Ramos (cell line): ENCODE measurements around the gene ATP8B1.

ENCODE experiments used
- in situ Hi-C: fragments of 300-500 bp; cut with MboI; formaldehyde crosslinking; loops from one replicate; pipeline ENCODE4 v1.14.3; 2022; ENCODE audit warnings: low sequenced_read_pairs; ENCODE audit not compliant: unreplicated experiment

The ATP8B1 gene

DNA sequence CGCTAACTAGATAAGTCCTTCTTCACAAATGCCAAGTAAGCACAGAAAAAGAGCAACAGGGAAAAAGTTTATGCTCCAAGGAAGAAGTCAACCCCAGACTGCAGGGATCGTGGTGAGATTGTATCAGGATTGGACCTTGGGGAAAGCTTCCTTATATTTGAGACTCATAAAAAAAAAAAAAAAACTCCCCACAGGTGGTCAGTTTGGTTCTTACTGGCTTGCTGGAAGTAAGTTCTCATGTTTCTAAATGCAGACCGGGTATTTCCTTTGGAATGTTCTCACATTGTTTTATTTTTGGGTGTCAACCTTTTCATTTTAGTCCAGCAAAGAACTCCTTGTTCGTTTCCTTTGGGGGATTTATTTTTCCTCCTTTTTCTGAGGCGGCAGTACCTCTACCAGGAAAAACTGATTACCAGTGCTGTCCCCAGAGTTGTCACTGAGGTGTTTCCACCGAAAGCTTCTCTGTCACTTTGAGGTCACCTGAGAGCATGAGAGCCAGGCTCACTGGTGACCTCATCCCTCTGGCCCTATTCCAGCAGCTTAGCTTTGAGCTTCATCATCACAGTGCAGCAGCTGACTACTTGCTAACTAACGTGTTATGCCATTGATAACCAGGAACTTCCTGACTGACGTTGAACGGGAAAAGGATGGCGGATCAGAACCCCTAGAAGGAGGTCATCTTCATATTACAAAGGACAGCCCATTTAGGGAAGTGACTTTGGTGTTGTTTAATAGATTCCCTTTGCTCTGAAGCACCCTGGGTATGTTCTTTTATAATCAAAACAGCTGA is 16.8 kb upstream of the ATP8B1 start:
- in situ Hi-C loops = no loop called here

DNA sequence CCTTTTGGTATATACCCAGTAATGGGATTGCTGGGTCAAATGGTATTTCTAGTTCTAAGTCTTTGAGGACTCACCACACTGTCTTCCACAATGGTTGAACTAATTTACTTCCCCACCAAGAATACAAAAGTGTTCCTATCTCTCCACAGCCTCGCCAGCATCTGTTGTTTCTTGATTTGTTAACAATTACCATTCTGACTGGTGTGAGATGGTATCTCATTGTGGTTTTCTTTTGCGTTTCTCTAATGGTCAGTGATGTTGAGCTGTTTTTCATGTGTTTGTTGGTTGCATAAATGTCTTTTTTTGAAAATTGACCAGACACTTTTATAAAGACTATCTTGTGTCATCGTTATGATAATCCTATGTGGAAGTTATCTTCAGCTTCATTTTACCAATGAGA is 16.0 kb upstream of the ATP8B1 start:
- in situ Hi-C loops = no loop called here

DNA sequence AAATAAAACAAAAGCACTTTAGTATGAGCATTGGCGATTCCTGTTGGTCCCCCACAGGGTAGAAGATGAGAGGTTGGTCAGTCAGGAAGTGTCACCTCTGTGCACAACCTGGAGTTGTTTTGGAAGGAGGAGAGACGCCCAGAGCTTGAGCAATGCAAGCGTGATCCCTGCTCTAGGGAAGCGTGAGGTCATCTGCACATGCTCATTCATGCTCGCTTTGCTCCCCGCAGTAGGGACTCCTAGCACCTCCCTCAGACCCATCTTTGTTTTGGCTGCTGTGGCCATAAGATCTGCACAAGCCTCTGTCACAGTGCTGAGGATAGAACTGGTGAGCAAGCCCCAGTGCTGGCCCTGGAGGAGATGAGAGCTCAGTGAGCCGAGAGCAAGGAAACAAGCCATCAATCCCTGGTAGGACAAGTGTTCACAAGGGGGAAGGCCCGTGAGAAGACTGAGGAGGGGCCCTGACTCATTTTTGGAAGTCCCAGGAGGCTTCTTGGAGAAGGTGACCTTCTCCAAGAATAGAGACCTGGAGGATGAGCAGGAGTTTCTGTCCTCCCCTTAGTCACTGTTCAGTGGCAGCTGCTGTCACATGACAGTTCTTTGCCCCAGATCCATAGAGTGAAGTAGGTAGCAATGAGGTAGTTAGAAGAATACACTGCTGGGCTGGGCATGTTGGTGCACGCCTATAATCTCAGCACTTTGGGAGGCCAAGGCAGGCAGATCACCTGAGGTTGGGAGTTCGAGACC is 13.3 kb upstream of the ATP8B1 start:
- in situ Hi-C loops = no loop called here

DNA sequence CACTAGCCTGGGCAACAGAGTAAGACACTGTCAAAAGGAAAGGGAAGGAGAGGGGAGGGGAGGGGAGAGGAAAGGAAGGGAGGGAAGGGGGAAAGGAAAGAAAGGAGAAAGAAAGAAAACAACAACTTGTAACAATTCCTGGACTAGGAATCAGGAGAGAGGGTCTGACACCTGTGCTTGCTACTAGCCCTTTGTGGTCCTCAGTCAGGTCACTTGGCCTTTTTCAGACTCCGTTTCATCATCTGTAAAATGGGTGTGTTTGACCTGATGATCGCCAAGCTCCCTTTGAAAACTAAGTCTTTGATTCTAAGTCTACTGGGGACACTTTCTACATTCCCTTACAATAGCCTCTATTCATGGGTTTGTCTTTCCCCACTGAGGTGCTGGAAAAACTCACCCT is 11.4 kb upstream of the ATP8B1 start:
- in situ Hi-C loops = no loop called here

DNA sequence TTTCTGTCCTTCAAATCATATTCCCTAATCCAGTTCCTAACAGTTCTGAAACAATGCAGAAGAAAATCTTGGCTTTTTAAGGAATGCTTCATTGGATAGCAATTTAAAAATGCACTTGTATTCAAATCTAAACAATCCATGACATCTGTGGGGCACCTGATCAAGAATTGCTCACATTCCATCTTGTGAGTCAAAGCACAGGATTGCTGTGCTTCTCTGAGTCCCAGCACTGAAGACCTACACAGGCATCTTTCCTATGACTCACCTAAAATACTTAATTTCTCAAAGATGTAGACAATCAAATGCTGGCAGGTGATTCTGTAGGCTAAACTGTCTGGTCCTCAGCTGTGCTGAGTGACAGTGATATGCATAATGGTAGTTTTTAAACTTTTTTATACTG is 10.1 kb upstream of the ATP8B1 start:
- in situ Hi-C loops = no loop called here

DNA sequence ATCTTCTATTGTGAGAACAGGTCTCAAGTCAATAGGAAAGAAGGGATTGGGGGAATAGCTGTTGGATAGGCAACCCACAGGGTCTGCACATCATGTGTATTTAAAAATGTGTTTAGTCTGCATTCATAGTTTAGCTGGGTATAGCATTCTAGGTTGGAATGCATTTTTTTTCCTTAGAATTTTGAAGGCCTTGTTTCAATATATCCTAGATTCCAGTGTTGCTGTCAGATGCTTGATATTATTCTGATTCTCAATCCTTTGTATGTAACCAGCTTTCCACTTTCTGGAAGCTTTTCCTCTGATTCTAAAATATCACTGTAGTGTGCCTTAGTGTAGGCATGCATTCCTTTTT is 9.0 kb upstream of the ATP8B1 start:
- in situ Hi-C loops = no loop called here

DNA sequence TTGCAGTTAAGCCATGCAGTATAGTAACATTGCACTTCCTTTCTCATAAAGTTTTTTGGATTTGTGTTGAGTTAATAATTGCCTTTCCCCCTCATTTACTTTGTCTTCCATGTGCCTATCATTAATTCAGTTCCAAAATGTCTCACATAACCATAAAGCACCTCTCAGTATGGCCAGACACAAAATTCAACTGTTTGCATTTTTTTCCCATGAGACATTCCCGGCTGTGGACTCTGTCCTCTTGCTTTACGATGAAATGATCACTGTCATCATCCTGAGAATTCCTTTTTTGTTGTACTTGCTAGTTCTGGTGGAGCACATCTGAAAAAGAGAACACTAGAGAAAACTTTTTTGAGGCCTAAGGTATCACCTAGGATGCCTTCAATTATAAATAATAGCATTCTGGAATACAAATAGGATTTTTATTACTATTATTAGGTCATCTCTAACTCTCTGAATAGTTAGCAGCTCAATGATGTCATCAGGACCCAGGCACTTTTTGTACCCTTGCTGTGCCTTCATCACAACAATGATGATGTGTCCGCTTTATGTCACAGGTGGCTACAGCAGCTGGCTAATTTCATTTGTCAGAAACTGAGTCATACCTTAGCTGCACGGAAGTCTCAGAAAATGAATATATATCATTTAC is 8.5 kb upstream of the ATP8B1 start:
- in situ Hi-C loops = no loop called here

DNA sequence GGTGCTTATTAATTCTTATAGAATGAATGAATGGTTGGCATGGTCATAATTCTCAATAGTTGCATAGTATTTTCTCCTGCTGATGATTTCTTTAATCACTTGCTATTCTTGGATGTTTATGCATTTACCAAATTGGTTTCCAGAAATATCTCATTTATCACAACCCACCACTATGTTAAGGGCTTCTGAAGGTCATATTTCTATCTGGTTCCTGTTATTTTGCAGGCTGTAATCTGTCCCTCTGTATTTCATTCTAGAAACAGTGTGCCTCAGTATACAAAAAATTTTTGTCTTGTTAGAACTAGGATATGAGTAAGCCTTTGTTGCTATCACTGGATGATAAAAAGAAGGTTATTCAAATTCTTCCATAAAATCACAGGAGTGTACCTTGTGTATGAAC is 6.1 kb upstream of the ATP8B1 start:
- in situ Hi-C loops = no loop called here

DNA sequence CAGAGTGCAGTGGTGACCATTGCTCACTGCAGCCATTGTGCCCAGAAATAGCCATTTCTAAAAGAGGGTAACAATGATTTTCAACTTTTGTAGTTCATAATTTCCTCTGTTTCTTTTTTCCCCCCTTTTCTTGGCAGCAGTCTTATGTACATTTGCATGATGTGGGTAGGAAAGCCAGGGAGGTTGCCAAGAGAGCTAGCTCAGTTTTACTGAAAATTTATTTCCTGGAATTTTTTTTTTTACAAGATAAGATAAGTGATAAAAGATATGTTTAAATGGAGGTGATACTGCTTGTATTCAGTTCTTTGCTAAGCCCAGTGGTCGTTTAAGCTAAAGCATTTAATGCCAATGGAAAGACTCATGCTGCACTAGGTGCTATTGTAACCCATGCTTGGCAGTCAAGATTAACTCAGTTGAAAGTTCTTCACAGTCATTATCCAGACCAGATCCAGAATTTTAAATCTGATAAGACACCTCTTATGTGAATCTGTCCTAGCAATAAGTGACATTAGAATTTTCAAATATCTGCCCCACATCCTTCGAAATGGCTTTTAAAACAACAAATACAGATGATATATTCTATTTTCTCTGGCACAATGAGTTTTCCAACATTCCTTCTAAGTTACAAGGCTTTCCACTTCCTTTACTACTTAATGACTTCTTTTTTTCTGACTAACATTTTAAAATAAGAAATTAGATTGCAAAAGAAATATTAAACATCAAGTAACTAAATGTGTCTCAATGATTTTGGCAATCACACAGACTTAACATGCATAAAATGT is 4.4 kb upstream of the ATP8B1 start:
- in situ Hi-C loops = no loop called here

DNA sequence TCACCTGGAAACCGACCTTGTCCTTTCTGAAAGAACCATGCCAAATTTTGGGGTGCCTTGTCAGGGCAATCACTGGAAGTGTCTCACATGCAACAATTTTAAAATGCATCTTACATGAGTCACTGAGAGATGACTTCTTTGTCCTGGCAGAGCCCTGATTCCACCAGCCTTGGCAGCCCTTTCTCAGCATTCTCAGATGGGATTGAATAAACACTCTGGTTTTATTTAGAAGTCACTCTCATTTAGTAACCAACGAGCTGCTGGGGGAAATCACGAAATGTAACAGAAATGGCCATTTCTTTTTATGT is 3.8 kb upstream of the ATP8B1 start:
- in situ Hi-C loops = no loop called here

DNA sequence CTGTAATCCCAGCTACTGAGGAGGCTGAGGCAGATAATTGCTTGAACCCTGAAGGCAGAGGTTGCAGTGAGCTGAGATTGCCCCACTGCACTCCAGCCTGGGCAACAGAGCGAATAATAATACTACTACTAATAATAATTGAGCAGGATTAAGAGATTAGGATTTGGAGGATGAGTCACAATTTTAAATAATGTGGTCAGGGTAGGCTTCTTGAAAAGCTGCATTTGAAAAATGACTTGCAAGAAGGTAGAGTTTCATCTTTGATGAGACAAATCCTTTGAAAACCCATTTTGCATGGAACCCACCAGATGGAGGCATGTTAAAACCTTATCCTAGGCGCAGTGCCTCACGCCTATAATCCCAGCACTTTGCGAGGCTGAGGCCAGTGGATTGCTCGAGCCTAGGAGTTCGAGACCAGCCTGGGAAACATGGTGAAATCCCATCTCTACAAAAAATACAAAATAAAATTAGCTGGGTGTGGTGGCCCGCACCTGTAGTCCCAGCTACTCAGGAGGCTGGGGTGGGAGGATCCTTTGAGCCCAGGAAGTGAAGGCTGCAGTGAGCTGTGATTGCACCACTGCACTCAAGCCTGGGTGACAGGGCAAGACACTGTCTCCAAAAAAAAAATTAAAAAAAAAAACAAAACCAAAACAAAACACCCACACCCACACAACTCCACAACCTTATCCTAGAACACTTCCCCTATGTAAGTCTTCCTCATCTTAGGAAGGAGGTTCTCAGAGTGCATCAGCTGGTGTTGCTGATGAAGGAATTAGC is 3.3 kb upstream of the ATP8B1 start:
- in situ Hi-C loops = no loop called here

DNA sequence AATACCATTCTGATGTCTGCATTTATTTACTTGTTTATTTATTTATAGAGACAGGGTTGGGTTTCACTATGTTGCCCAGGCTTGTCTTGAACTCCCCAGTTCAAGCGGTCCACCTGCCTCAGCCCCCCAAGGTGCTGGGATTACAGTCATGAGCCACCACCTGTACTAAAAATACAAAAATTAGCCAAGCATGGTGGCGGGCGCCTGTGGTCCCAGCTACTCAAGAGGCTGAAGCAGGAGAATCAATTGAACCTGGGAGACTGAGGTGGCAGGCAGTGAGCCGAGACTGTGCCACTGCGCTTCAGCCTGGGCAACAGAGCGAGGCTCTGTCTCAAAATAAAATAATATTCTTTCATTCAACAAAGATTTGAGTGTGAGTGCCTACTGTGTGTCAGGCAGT is 2.0 kb upstream of the ATP8B1 start:
- in situ Hi-C loops = no loop called here

DNA sequence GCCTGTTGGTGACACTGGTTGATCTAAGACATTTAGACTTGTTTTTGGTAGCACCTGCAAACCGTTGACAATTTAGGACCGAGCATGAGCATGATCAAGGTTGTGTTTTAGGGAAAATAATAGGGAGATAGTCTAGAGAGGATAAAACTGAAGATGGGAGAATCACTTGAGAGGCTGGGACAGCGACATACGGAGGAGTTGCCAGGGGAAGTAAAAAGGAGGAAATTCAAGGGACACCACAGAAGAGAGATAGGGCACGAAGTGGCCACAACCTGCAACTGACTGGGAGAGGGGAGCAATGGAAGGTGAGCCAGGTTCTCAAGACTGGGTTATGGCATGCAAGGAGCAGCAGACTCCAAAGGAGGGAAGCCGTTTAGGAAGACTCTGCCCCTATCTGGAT is 1.4 kb upstream of the ATP8B1 start:
- in situ Hi-C loops = no loop called here

DNA sequence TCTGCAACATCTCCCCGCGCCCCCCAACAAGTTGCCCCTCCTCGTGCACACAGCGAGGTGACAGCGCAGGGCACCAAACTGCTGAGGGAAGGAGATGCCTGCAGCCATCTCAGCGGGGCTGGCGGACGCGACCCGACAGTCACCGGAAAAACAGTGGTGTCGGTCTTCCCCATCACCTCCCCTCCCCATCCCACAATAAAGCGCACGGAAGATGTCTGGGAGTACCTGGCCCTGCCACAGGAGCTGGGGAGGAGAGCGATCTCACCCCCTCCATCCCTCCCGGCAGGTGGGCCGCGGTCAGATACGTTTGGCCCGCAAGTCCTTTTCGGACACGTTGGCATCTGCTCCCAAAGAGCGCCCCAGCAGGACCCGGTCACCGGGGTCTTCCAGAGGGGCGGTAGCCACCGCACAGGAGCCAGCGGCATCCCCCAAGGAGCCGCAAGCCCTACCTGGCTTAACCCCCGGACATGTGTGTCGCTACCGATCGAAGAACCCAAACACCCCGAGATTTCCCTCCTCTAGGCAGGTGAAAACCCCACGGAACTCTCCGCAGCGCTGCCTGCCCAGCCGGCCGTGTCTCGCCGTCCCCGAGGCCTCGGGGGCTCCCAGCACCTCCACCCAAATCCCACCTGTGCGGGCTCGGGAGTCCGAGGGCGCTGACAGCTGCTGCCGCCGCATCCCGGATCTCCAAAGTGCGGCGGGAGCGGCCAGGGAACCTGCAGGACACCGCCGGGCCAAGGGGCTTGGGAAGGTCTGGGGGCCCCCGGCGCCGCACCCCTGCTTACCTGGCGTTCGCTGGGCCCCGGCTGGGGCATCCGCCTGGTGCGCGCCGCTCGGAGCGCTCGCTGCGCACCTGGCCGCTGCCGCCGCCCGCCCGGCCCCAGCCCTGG is 657 bp downstream of the ATP8B1 start:
- in situ Hi-C loops = no loop called here

DNA sequence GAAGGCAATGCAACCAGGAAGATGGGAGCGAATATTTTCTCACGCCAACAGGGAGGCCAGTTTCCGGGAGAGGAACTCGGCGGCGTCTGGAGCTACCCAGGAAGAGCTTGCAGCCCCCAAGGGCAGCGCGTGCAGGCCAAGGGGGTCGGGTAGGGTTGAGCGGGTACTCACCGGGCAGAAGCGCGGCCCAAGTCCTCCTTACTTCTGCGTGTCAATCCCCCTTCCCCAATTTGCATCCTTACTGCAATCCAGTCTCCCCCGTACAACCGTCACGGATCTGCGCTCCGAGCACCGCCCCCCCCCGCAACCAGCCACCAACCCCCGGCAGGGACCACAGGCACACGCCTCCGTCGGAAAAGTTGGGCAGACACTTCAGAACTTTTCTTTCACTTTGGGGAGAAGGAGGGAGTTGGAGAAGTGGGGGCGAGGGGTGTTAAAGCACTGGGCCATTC is 1.3 kb downstream of the ATP8B1 start:
- in situ Hi-C loops = no loop called here

DNA sequence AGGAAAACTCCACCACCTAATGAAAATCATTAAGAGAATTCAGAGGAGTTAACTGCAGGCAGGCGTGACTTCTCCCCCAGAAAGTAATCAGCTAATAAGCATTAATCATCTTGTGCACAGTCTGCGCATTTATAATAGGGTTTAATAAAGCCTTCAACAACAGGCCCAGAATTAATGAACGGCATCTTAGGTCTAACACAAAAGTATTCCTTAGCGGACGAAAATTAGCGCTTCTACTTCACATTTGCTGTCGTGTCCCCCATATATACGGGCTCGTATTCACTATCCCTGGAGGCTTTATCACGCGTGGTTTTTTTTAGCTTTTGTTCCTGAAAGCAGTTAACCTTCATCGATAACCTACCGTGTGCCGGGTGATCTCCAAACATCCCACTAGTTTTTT is 1.8 kb downstream of the ATP8B1 start:
- in situ Hi-C loops = no loop called here

DNA sequence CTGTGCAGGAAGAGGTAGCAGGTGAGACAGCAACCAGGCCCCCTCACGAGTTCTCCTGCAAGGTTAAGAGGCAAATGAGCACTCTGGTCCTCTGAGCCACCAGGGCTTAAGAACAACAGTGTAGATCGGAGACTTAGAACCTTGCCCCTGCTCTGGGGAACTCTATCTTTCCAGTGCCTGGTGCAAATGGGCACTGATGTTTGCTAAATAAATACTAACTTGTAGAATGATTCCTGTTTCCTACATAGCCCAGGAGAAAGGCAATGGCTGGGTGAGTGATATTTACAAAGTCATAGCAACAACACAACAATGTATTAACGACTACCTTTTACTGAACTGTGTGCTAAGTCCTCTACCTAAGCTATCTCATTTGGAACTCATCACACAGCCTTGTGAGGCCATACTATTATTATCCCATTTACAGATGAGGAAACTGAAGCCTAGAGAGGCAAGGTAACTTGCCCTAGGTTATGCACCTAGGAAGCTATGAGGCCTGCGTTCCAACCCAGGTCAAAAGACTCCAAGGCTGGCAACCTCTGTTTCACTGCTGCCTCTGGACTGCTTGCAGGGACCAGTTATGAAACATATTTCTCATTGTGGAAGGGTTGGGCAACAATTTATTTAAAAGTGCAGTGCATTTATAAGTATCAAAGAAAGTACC is 4.3 kb downstream of the ATP8B1 start:
- in situ Hi-C loops = no loop called here

DNA sequence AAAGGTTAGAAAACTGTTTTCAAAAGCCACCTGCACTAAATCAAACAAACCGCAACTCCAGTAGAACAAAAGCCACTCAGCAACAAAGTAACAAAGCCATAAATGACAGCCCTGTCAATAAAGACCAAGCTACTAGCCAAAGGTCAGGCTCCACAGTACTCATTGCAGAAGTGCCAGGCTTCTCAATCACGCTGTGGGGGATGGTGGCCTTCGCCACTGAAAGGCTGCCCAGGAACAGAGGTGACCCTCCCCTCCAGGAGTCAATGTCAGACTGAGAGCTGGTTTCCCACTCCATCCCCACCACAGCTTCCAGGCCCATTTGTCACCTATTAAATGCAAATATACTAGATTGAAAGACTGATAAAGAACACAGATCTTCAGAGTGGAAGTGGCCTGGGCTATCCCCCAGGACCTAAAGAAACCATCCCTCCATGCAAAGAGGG is 5.9 kb downstream of the ATP8B1 start:
- in situ Hi-C loops = no loop called here
